Mucosa of gallbladder (tissue), 1 donor: ENCODE results near the gene RGR. TPM values are rescaled to one million over a fixed set of nuclear protein-coding genes. Genes with fewer than 3 reads are reported as not detected.

ENCODE experiments used
- DNase-seq: peaks from one replicate; pipeline ENCODE4 v3.0.0-alpha.2; 2020; ENCODE audit warnings: low spot score
- total RNA-seq: library from RNA; stranded (reverse); gene quantifications from one replicate; pipeline ENCODE4 v1.2.1, GENCODE V29; 2021
- donor health status: DM: no; HTN: no; CAD: no.

The RGR gene
- total RNA-seq, 1 donor from 2014 or later, result not detected

DNA sequence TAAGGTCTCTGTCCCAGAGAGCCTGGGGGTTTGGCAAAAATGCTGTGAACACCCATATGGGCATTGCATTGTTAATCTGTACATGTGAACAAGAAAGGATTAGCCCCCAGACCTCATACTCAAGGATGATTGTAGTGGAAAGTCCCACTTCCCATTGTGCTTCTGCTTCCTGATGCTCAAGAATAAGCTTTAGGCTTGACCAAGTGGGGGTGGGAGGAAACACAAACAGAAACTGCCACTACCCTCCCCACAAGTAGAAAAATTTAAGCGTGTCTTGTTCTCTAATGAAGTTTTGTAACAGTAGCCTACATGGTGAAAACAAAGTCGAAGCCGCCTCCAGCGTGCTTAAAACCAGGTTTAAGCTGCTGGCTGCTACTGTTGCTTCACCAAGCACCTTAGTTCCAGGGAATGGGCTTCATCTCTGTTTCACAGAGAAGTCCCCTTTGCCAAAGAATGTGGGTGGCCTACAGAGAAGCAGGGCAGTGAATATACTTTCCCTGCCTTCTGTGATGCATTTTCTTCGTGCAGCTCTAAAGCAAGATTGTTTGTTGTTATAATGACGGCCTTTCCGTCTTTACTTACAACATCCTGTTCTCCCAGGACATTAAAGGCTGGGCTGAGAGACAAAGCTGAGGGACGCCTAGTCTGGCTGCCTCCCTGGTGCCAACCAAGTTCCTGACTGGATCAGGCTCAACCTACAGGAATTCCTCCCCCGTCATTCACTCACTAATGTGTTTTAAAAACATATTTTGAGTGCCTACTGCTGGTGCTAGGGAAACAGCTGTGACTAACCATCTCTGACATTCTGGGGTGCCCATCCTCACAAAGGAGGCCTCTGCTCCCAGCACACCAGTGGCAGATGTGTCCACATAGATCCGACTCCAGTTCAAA, 51.5 kb downstream of the RGR start:
- no peak for DNase-seq

DNA sequence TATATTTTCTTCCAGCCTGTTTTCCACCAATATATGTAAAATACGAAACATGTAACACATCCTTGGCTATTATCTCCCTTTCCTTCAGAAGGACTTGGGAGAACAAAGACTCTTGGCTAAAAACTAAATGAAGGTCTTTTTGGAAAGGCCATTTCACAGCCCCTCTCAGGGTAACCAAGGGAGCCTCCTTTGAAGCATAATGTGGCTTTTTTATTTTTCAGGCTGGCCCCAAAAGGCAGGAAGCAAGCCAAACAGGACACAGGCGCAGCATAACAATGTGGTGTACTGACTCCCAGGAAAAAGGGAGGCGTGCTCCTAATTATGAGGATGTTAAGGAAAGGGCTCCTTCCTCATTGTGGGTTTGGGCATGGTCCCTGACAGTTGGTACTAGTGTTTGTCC, 53.2 kb downstream of the RGR start:
- no peak for DNase-seq

DNA sequence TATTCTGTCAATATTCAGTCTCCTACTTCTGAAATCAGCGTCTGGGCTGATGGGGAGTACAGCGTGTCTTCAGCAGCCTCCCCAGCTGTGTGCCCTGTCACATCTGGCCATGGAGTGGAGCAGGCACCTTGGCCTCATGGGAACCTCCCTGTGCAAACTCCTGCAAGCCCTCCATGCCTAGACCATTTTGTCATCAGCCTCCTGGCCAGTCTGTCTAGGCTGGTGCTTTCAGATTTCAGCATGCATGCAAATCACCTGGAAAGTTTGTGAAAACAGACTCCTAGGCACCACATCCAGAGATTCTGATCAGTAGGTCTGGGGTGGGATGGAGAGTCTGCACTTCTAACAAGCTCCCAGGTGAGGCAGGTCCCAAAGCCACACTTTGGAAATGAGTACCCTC, 57.4 kb downstream of the RGR start:
- DNase-seq, result no peak

DNA sequence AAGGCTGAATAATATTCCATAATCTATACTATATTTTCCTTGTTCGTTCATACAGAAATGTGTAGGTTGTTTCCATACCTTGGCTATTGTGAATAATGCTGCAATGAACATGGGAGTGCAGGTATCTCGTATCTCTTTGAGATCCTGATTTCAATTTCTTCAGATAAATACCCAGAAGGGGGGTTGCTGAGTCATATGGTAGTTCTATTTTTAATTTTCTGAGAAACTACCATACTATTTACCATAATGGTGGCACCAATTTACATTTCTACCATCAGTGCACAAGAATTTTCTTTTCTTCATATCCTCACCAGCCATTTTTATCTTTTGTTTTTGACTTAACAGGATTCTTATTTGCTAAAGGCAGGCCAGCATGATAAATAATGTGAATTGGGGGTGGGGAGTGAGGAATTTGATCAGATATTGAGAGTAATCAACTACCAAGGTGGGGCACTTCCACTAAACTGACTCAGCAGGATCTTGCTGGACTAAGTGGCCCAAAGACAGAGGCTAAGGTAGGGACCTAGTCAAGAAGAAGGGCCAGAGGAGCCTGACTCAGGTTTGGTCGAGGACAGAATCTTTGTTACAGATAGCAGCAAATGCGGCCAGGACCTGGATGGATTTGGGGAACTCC, 62.0 kb downstream of the RGR start:
- no peak for DNase-seq

DNA sequence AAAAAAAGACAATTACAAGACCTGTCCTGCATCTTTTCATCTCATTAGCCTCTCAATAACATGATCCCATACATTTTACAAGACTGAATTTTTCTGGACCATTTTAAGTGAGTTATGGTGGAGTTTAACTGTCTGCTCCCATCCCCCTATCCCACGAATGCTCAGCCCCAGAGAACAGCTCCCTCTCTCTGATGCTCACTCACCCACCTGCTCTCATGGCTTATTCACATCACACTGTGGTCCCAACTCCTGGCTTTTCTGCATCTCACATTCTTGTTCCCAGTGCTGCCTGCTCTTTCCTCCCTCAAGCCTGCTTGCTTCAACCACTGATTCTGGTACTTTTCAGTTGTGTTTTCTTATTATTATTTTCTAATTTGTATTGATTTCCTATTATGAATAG, 63.2 kb downstream of the RGR start:
- no peak for DNase-seq

DNA sequence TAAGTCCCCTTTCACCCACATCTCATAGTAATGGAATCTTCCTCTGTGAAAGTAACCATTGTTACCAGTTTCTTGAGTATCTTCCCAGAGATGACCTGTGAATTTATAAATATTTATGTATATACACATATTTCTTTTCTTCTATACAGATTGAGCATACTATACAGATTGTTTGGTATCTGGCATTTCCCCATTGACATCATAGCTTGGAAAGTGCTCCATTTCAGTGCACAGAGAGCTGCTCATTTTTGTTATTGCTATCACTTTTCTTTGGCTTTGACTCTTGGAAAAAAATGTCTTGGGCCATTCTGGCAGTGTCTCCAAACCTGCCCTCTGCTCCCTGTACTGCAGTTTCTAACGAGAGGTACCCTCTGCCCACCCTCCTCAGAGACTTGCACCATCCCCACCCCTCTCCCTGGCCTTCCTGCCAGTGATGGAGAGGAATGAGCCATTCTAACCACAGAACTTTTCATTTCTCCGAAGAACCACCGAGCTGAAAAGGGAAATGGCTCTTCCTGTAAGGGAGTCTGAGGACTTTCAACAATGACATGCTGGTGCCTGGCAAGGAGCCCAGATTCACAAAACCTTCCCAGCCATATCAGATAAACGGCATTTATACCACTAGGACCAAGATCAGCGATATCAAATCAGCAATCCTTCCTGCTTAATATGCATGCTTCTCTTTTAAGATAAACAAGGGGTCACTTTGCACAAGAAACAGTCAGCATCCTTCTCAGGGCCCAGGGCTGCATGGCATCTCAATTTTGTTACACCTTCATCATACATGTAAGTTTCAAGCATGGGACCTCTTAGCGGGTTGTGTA, 63.8 kb downstream of the RGR start:
- peak; percentile 49 for DNase-seq

Other genes with a start within 250 kb of the RGR start
- 129 TPM for gene GHITM, start 105.5 kb upstream of the RGR start, total RNA-seq
- 0.32 TPM for gene GPR15LG, start 71.3 kb upstream of the RGR start, total RNA-seq
- 0.66 TPM for gene CDHR1, start 50.5 kb upstream of the RGR start, total RNA-seq
- gene LRIT2, start 19.5 kb upstream of the RGR start, total RNA-seq, result not detected
- gene LRIT1, start 3.5 kb upstream of the RGR start, total RNA-seq, result not detected
- gene CCSER2, start 83.5 kb downstream of the RGR start, total RNA-seq, result 54.5 TPM